NCI-H2227 treated with DMSO at 0.1 percent for 48 hours (cell line): Measurements from ENCODE around the gene MMAB.

Experiments used
- DNase-seq: peaks from one replicate; lab custom pipeline; 2025; lab: John Stamatoyannopoulos, UW

Gene MMAB

GRCh38 chr12:109583733-109584132, 10.4 kb upstream of the MMAB start:
- no peak for DNase-seq

- no peak for DNase-seq
These were observed 9.3 kb upstream of the MMAB start for GRCh38 chr12:109582636-109583035.

- no peak for DNase-seq
These were observed 8.6 kb upstream of the MMAB start for GRCh38 chr12:109581856-109582255.

- DNase-seq, result no peak
These were observed 8.0 kb upstream of the MMAB start for GRCh38 chr12:109581334-109581691.

- no peak for DNase-seq
These were observed 7.5 kb upstream of the MMAB start for GRCh38 chr12:109580684-109581333.

GRCh38 chr12:109580272-109580671, 7.0 kb upstream of the MMAB start:
- no peak for DNase-seq

- no peak for DNase-seq
These were observed 6.3 kb upstream of the MMAB start for GRCh38 chr12:109579639-109580038.

GRCh38 chr12:109578330-109578927, 5.1 kb upstream of the MMAB start:
- no peak for DNase-seq

- DNase-seq, result no peak
These were observed 4.0 kb upstream of the MMAB start for GRCh38 chr12:109577311-109577710.

- DNase-seq, result no peak
These were observed 2.4 kb upstream of the MMAB start for GRCh38 chr12:109575683-109576082.

- no peak for DNase-seq
These were observed 575 bp upstream of the MMAB start for GRCh38 chr12:109573914-109574244.

- DNase-seq, result no peak
These were observed 828 bp downstream of the MMAB start for GRCh38 chr12:109572506-109572845.

- no peak for DNase-seq
These were observed 1.4 kb downstream of the MMAB start for GRCh38 chr12:109571773-109572505.

- DNase-seq, result no peak
These were observed 4.8 kb downstream of the MMAB start for GRCh38 chr12:109568486-109568885.

GRCh38 chr12:109567967-109568366, 5.3 kb downstream of the MMAB start:
- no peak for DNase-seq

GRCh38 chr12:109567296-109567695, 6.0 kb downstream of the MMAB start:
- DNase-seq, result no peak

- no peak for DNase-seq
These were observed 6.9 kb downstream of the MMAB start for GRCh38 chr12:109566424-109566823.

- DNase-seq, result no peak
These were observed 9.7 kb downstream of the MMAB start for GRCh38 chr12:109563291-109564284.

GRCh38 chr12:109562871-109563270, 10.4 kb downstream of the MMAB start:
- no peak for DNase-seq

- no peak for DNase-seq
These were observed 11.6 kb downstream of the MMAB start for GRCh38 chr12:109561711-109562030.

GRCh38 chr12:109560867-109561710, 12.2 kb downstream of the MMAB start:
- no peak for DNase-seq

GRCh38 chr12:109559601-109560000, 13.7 kb downstream of the MMAB start:
- no peak for DNase-seq
